B cell (primary cell): Measurements from ENCODE around the gene CCR4. TPM values are rescaled to one million over a fixed set of nuclear protein-coding genes. Genes with fewer than 3 reads are reported as not detected.

ENCODE experiments used
- ATAC-seq: fragments of 200-7000 bp; cut with Tn5 transposase; one replicate; pipeline ENCODE4 v1.10.0; 2021; ENCODE audit warnings: low read depth, mild to moderate bottlenecking, moderate number of reproducible peaks, moderate library complexity
- CTCF ChIA-PET: fragments of 350-600 bp; sonication (Branson Sonifier 250); formaldehyde crosslinking; loops from one replicate; lab custom pipeline; 2021; ENCODE audit warnings: antibody characterized with exemption, inconsistent platforms; lab: Charles Lee
- POLR2A ChIA-PET: fragments of 350-600 bp; sonication (Branson Sonifier 250); formaldehyde crosslinking; loops from one replicate; lab custom pipeline; 2021; ENCODE audit warnings: antibody characterized with exemption; lab: Charles Lee
- DNase-seq: peaks from one replicate; pipeline ENCODE4 v3.0.0; 2013
- H2AFZ ChIP-seq: 2 replicates; pipeline ENCODE4 v1.6.1; 2012; ENCODE audit warnings: mild to moderate bottlenecking, low read depth, low read length; ENCODE audit not compliant: insufficient read depth, poor library complexity, severe bottlenecking
- H3K27ac ChIP-seq, 2 donors: 1 replicate in 1 of 2; 2 replicates in 1 of 2; pipeline ENCODE4 v1.5.1; 2012 to 2013; ENCODE audit warnings: low read length in 2 of 2, mild to moderate bottlenecking in 2 of 2, moderate library complexity in 1 of 2
- H3K27me3 ChIP-seq, 4 experiments: fragments of 200-600 bp in 1 of 4; sonication (generic) in 1 of 4; replicated peaks in 1 of 4; 1 replicate in 2 of 4; 2 replicates in 2 of 4; pipeline versions ENCODE4 v1.6.1 to v1.7.0; 2013 to 2016; ENCODE audit warnings: low read length in 3 of 4, mild to moderate bottlenecking in 2 of 4, mixed read lengths in 1 of 4, moderate library complexity in 1 of 4; ENCODE audit not compliant: insufficient read depth in 4 of 4, control insufficient read depth in 3 of 4; ENCODE audit errors: control extremely low read depth in 1 of 4
- H3K36me3 ChIP-seq, 2 experiments: replicated peaks in 1 of 2; 1 replicate in 1 of 2; 2 replicates in 1 of 2; pipeline versions ENCODE4 v1.6.1 to v1.7.1; 2013; ENCODE audit warnings: low read length in 1 of 2; ENCODE audit not compliant: insufficient read depth in 2 of 2, control insufficient read depth in 1 of 2; ENCODE audit errors: control extremely low read depth in 1 of 2, extremely low read depth in 1 of 2
- H3K4me1 ChIP-seq, 2 donors: fragments of 200-600 bp in 1 of 2; sonication (generic) in 1 of 2; 1 replicate in 1 of 2; 2 replicates in 1 of 2; pipeline versions ENCODE4 v1.5.1 to v1.6.1; 2013 to 2017; ENCODE audit warnings: low read length in 2 of 2; ENCODE audit not compliant: control insufficient read depth in 2 of 2, insufficient read depth in 2 of 2
- H3K4me2 ChIP-seq: replicated peaks from 2 replicates; pipeline ENCODE3; 2012; ENCODE audit warnings: mild to moderate bottlenecking, low read depth, low read length; ENCODE audit not compliant: poor library complexity, severe bottlenecking
- H3K4me3 ChIP-seq, 5 experiments: fragments of 200-600 bp in 1 of 5; sonication (generic) in 1 of 5; 1 replicate in 3 of 5; 2 replicates in 2 of 5; pipeline versions ENCODE4 v1.5.1 to v1.7.0; 2011 to 2016; ENCODE audit warnings: low read length in 4 of 5, mild to moderate bottlenecking in 4 of 5, low read depth in 2 of 5, control low read depth in 1 of 5, moderate library complexity in 1 of 5; ENCODE audit not compliant: insufficient read depth in 1 of 5; ENCODE audit errors: control extremely low read depth in 1 of 5, extremely low read depth in 1 of 5
- H3K79me2 ChIP-seq: fragments of 200-600 bp; sonication (generic); one replicate; pipeline ENCODE4 v1.6.0; 2016; ENCODE audit warnings: low read length; ENCODE audit not compliant: control insufficient read depth, insufficient read depth
- H3K9ac ChIP-seq: fragments of 200-600 bp; sonication (generic); 2 replicates; pipeline ENCODE4 v1.6.1; 2017; ENCODE audit warnings: mild to moderate bottlenecking, low read length, moderate library complexity
- H3K9me3 ChIP-seq, 3 donors: one replicate each; pipeline versions ENCODE4 v1.6.1 to v1.7.1; 2013; ENCODE audit warnings: low read length in 2 of 3; ENCODE audit not compliant: control insufficient read depth in 2 of 3, insufficient read depth in 1 of 3; ENCODE audit errors: control extremely low read depth in 1 of 3
- H4K20me1 ChIP-seq: 2 replicates; pipeline ENCODE4 v1.6.0; 2012; ENCODE audit warnings: mild to moderate bottlenecking, low read length; ENCODE audit not compliant: insufficient read depth, control insufficient read depth, poor library complexity, severe bottlenecking
- H3K27ac Mint-ChIP-seq: one replicate; pipeline ENCODE4 v1.8.0; 2021; ENCODE audit warnings: mixed read lengths
- H3K27me3 Mint-ChIP-seq: one replicate; pipeline ENCODE4 v1.8.0; 2021; ENCODE audit warnings: mixed read lengths
- H3K4me1 Mint-ChIP-seq: one replicate; pipeline ENCODE4 v1.8.0; 2021; ENCODE audit warnings: mixed read lengths
- H3K4me3 Mint-ChIP-seq: one replicate; pipeline ENCODE4 v1.8.0; 2021; ENCODE audit warnings: mixed read lengths
- H3K9me3 Mint-ChIP-seq: one replicate; pipeline ENCODE4 v1.8.0; 2022; ENCODE audit warnings: mixed read lengths; ENCODE audit not compliant: insufficient read depth
- EZH2 ChIP-seq: IDR thresholded peaks from 2 replicates; pipeline ENCODE4 v1.6.1; 2012; ENCODE audit warnings: borderline replicate concordance, low read depth, mild to moderate bottlenecking, moderate library complexity, low read length; ENCODE audit not compliant: insufficient read depth, poor library complexity, severe bottlenecking
- WGBS: methylation state at CpG from one replicate; pipeline ENCODE4 v1.1.5; 2013; ENCODE audit warnings: missing lambda C conversion rate; ENCODE audit not compliant: insufficient coverage; 5-methylcytosine and 5-hydroxymethylcytosine counted together
- intact Hi-C: fragments of 100-400 bp; cut with micrococcal nuclease; formaldehyde crosslinking; loops from one replicate; pipeline ENCODE4 v1.10.0; 2022
- polyA plus RNA-seq: library from polyadenylated mRNA; depleted of rRNA; stranded (reverse); fragments of >200 nt; gene quantifications from 2 replicates; pipeline ENCODE4 v1.2.3, GENCODE V29; 2012
- total RNA-seq, 2 donors: library from RNA; stranded (reverse); fragments of 120-200 nt in 1 of 2; gene quantifications; 1 replicate in 1 of 2; 2 replicates in 1 of 2; pipeline versions ENCODE4 v1.2.3 to v1.2.4, GENCODE V29; 2013 to 2022
- TF ChIP-seq, protein P1 (sequence below): fragments of 200-600 bp; IDR thresholded peaks from one replicate; pipeline ENCODE4 v1.8.0; 2022; ENCODE audit warnings: antibody characterized with exemption, mild to moderate bottlenecking

Gene CCR4
- total and polyA plus RNA-seq, 2 donors (not counting 1 experiment from before 2014, with no cell fraction given): 0.04 to 0.12 TPM

- Histone ChIP-seq H3K9ac (no peak overlapping the region), H3K4me2 (no peak overlapping the region), H4K20me1 (no peaks in the 10 kb centered on the region), H3K27me3 (no peaks in the 10 kb centered on the region), H2AFZ (no peak overlapping the region), H3K4me1 (peaks cover 0 to 5% of the 10 kb centered on the region in 2 donors), H3K36me3 (peaks cover 0 to 27% of the 10 kb centered on the region in 2 experiments), H3K27ac (no peak overlapping the region), H3K9me3 (no peaks in the 10 kb centered on the region), H3K4me3 (no peak overlapping the region), H3K79me2 (no peaks in the 10 kb centered on the region)
- ChIA-PET CTCF (no interaction called here), POLR2A (no interaction called here)
- Mint-ChIP-seq H3K9me3 (no peaks in the 10 kb centered on the region), H3K27me3 (no peaks in the 10 kb centered on the region), H3K27ac (no peak overlapping the region), H3K4me1 (peaks cover 4% of the 10 kb centered on the region), H3K4me3 (no peak overlapping the region)
- intact Hi-C loops: no loop called here
- TF ChIP-seq, protein P1, sequence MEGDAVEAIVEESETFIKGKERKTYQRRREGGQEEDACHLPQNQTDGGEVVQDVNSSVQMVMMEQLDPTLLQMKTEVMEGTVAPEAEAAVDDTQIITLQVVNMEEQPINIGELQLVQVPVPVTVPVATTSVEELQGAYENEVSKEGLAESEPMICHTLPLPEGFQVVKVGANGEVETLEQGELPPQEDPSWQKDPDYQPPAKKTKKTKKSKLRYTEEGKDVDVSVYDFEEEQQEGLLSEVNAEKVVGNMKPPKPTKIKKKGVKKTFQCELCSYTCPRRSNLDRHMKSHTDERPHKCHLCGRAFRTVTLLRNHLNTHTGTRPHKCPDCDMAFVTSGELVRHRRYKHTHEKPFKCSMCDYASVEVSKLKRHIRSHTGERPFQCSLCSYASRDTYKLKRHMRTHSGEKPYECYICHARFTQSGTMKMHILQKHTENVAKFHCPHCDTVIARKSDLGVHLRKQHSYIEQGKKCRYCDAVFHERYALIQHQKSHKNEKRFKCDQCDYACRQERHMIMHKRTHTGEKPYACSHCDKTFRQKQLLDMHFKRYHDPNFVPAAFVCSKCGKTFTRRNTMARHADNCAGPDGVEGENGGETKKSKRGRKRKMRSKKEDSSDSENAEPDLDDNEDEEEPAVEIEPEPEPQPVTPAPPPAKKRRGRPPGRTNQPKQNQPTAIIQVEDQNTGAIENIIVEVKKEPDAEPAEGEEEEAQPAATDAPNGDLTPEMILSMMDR: no peak
- TF ChIP-seq EZH2: no peak
- DNase-seq: no peak
- no peak for ATAC-seq
- no CpG with 5 or more reads among the region's 5 CpGs for WGBS
These were observed 44.8 kb downstream of the CCR4 start for GRCh38 chr3:32996048-32996754.

GRCh38 chr3:32996755-32997091, 45.3 kb downstream of the CCR4 start:
- ChIA-PET POLR2A (no interaction called here), CTCF (no interaction called here)
- intact Hi-C loops: no loop called here
- peaks cover 6% of the 10 kb centered on the region for H3K4me1 Mint-ChIP-seq
- Histone ChIP-seq H3K36me3 (peaks cover 0 to 27% of the 10 kb centered on the region in 2 experiments), H3K4me3 (no peak overlapping the region), H3K79me2 (no peaks in the 10 kb centered on the region), H3K4me1 (peaks cover 0 to 5% of the 10 kb centered on the region in 2 donors), H3K9ac (no peak overlapping the region), H2AFZ (no peak overlapping the region), H3K4me2 (no peak overlapping the region), H3K27ac (no peak overlapping the region), H3K27me3 (no peaks in the 10 kb centered on the region), H3K9me3 (no peaks in the 10 kb centered on the region), H4K20me1 (no peaks in the 10 kb centered on the region)
- no peaks in the 10 kb centered on the region for H3K27me3 Mint-ChIP-seq
- no peak for DNase-seq
- H3K9me3 Mint-ChIP-seq: no peaks in the 10 kb centered on the region
- H3K27ac Mint-ChIP-seq: no peak overlapping the region
- H3K4me3 Mint-ChIP-seq: no peak overlapping the region
- 100% methylated on average over 1 of the region's 2 CpGs for WGBS
- TF ChIP-seq, protein P1: no peak
- no peak for TF ChIP-seq EZH2
- ATAC-seq: no peak
